ENCODE data around the gene PLPP6. TPM values are rescaled to one million over a fixed set of nuclear protein-coding genes. Genes with fewer than 3 reads are reported as not detected.

The PLPP6 gene
- total RNA-seq, 1 experiment from 2014 or later = 13.4 TPM

DNA sequence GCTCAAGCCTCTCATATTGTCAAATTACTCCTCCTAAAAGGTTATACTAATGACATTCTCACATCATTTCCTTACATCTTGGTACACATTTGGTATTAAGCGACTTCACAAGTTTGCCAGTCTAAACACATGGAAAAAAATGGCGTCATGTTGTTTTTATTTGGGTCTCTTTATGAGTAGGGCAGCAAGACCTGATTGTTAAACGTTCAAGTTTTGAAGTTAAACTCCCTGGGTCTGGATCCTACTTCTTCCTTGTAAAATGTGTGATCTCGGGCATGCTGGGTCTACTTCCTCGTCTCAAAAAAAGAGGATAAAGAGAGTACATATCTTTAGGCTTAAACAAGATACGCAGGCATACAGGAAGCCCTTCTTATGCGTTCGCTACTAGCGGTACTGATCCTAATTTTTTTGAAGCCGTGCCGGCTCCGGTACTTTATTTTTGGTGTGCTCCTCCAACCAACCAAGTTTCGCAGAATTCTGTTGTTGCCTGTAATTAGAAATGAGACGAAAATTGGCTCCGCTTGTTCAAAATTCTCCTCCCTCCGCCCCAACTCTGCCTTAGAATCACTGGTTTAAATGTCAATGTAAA is 16.7 kb downstream of the PLPP6 start:
- TF ChIP-seq SP1 (CRISPR knock-in tag; conservative IDR thresholded peaks at IDR 0.05) = no peak
- no peak for TF ChIP-seq JAZF1 (CRISPR knock-in tag; IDR thresholded peaks at IDR 0.05)
- TF ChIP-seq GTF2I (CRISPR knock-in tag; conservative IDR thresholded peaks at IDR 0.05) = no peak
- TF ChIP-seq, protein P1, sequence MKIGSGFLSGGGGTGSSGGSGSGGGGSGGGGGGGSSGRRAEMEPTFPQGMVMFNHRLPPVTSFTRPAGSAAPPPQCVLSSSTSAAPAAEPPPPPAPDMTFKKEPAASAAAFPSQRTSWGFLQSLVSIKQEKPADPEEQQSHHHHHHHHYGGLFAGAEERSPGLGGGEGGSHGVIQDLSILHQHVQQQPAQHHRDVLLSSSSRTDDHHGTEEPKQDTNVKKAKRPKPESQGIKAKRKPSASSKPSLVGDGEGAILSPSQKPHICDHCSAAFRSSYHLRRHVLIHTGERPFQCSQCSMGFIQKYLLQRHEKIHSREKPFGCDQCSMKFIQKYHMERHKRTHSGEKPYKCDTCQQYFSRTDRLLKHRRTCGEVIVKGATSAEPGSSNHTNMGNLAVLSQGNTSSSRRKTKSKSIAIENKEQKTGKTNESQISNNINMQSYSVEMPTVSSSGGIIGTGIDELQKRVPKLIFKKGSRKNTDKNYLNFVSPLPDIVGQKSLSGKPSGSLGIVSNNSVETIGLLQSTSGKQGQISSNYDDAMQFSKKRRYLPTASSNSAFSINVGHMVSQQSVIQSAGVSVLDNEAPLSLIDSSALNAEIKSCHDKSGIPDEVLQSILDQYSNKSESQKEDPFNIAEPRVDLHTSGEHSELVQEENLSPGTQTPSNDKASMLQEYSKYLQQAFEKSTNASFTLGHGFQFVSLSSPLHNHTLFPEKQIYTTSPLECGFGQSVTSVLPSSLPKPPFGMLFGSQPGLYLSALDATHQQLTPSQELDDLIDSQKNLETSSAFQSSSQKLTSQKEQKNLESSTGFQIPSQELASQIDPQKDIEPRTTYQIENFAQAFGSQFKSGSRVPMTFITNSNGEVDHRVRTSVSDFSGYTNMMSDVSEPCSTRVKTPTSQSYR (CRISPR knock-in tag; IDR thresholded peaks at IDR 0.05) = no peak
- TF ChIP-seq NFYB (CRISPR knock-in tag; conservative IDR thresholded peaks at IDR 0.05; ENCODE audit: low read depth) = no peak
- TF ChIP-seq ELF4 (CRISPR knock-in tag; IDR thresholded peaks at IDR 0.05; ENCODE audit: low read depth) = no peak
- no peak for TF ChIP-seq ETV6 (CRISPR knock-in tag; IDR thresholded peaks at IDR 0.05)
- TF ChIP-seq, protein P2, sequence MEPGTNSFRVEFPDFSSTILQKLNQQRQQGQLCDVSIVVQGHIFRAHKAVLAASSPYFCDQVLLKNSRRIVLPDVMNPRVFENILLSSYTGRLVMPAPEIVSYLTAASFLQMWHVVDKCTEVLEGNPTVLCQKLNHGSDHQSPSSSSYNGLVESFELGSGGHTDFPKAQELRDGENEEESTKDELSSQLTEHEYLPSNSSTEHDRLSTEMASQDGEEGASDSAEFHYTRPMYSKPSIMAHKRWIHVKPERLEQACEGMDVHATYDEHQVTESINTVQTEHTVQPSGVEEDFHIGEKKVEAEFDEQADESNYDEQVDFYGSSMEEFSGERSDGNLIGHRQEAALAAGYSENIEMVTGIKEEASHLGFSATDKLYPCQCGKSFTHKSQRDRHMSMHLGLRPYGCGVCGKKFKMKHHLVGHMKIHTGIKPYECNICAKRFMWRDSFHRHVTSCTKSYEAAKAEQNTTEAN (CRISPR knock-in tag; IDR thresholded peaks at IDR 0.05) = no peak
- TF ChIP-seq, protein P3, sequence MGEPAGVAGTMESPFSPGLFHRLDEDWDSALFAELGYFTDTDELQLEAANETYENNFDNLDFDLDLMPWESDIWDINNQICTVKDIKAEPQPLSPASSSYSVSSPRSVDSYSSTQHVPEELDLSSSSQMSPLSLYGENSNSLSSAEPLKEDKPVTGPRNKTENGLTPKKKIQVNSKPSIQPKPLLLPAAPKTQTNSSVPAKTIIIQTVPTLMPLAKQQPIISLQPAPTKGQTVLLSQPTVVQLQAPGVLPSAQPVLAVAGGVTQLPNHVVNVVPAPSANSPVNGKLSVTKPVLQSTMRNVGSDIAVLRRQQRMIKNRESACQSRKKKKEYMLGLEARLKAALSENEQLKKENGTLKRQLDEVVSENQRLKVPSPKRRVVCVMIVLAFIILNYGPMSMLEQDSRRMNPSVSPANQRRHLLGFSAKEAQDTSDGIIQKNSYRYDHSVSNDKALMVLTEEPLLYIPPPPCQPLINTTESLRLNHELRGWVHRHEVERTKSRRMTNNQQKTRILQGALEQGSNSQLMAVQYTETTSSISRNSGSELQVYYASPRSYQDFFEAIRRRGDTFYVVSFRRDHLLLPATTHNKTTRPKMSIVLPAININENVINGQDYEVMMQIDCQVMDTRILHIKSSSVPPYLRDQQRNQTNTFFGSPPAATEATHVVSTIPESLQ (CRISPR knock-in tag; IDR thresholded peaks at IDR 0.05) = no peak
- TF ChIP-seq, protein P4, sequence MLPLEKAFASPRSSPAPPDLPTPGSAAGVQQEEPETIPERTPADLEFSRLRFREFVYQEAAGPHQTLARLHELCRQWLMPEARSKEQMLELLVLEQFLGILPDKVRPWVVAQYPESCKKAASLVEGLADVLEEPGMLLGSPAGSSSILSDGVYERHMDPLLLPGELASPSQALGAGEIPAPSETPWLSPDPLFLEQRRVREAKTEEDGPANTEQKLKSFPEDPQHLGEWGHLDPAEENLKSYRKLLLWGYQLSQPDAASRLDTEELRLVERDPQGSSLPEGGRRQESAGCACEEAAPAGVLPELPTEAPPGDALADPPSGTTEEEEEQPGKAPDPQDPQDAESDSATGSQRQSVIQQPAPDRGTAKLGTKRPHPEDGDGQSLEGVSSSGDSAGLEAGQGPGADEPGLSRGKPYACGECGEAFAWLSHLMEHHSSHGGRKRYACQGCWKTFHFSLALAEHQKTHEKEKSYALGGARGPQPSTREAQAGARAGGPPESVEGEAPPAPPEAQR (CRISPR knock-in tag; IDR thresholded peaks at IDR 0.05) = no peak
- TF ChIP-seq NFATC4 (CRISPR knock-in tag; IDR thresholded peaks at IDR 0.05) = no peak
- TF ChIP-seq, protein P5, sequence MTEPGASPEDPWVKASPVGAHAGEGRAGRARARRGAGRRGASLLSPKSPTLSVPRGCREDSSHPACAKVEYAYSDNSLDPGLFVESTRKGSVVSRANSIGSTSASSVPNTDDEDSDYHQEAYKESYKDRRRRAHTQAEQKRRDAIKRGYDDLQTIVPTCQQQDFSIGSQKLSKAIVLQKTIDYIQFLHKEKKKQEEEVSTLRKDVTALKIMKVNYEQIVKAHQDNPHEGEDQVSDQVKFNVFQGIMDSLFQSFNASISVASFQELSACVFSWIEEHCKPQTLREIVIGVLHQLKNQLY (CRISPR knock-in tag; IDR thresholded peaks at IDR 0.05) = no peak
- H3K27ac Mint-ChIP-seq = no peak overlapping the region
- H3K9me3 Mint-ChIP-seq = no peaks in the 10 kb centered on the region
- ChIA-PET POLR2A (interaction anchor here (0.6 to 1.4 kb wide), 4 partner anchors 13 to 47 kb away, joined by 4 to 14 read pairs (median 8); partner anchors contain the start of genes PLPP6 and SPATA6L), CTCF (interaction anchor here (1.0 to 1.4 kb wide), 4 partner anchors 16 to 130 kb away, joined by 3 to 8 read pairs (median 5); partner anchors contain the start of genes AK3 and PLPP6)
- no peaks in the 10 kb centered on the region for H3K27me3 Mint-ChIP-seq (ENCODE audit: low read depth)
- DNase-seq (ENCODE audit: low spot score) (no peak), ATAC-seq (no peak)
- H3K36me3 Mint-ChIP-seq = no peaks in the 10 kb centered on the region
- no peak overlapping the region for H3K4me3 Mint-ChIP-seq
- H3K4me1 Mint-ChIP-seq = no peaks in the 10 kb centered on the region

DNA sequence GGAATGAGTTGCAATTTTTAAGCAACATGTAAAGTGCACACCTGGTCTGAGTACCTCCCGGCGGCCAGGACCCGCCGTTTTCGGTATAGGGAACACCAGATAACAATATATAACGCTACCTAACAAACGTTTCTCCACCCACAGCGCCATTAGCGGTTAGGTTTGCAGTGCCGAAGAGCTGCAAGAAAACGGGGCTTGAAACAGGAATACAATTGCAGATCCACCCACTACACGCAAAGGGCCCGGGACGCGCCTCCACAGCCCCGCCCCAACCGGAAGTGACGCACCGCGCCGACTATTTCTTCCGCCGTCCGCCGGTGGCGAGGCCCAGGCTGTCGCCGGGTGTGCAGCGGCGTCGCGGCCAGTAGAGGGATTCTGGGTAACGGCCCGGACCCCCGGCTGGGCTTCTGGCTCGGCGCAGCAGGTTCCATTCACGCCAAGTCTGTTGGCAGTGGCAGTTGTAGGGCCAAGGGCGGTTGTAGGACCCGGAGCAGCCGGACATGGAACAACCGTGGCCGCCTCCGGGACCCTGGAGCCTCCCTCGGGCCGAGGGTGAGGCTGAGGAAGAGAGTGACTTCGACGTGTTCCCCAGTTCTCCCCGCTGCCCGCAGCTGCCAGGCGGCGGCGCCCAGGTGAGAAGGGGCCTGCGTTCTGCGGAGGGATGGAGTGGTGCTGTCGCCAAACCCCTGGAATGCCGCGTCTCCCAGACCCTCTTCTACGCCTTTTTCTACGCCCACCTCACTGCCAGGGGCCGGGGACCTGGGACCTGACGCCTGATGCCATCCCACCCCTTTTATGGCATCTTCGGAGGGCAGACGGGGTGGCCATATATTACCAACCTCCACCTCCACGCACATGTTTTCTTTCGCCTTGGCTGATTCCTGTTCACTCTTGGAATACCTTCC is 17.4 kb downstream of the PLPP6 start, which contains the start of gene CDC37L1:
Gene CDC37L1 (plus strand): TSS at position 302 of the 905 bp plus-strand sequence. CDS start 199 bp downstream, at position 501.
- H3K4me1 Mint-ChIP-seq = no peaks in the 10 kb centered on the region
- DNase-seq (ENCODE audit: low spot score) (peak; percentile 97), ATAC-seq (peak; percentile 94)
- H3K9me3 Mint-ChIP-seq = no peaks in the 10 kb centered on the region
- H3K36me3 Mint-ChIP-seq = no peaks in the 10 kb centered on the region
- no peak within 1 kb of the TSS for H3K27ac Mint-ChIP-seq
- ChIA-PET POLR2A (interaction anchor here (0.6 to 1.4 kb wide), 6 partner anchors 14 to 188 kb away, joined by 4 to 14 read pairs (median 6); partner anchors contain the start of genes AK3, PLPP6 and SPATA6L), CTCF (interaction anchor here (0.7 to 1.4 kb wide), 5 partner anchors 13 to 131 kb away, joined by 3 to 8 read pairs (median 5); partner anchors contain the start of genes AK3, PLPP6 and SPATA6L)
- H3K27me3 Mint-ChIP-seq (ENCODE audit: low read depth) = no peaks in the 10 kb centered on the region
- no peak within 1 kb of the TSS for H3K4me3 Mint-ChIP-seq
- peak; percentile 93 for TF ChIP-seq FOXP1 (CRISPR knock-in tag; IDR thresholded peaks at IDR 0.05; ENCODE audit: borderline replicate concordance)
- TF ChIP-seq, protein P1 (CRISPR knock-in tag; IDR thresholded peaks at IDR 0.05) = peak; percentile 72; the same call in 1 of the 2 replicates
- TF ChIP-seq EMX1 (CRISPR knock-in tag; IDR thresholded peaks at IDR 0.05) = no peak
- TF ChIP-seq SP1 (CRISPR knock-in tag; conservative IDR thresholded peaks at IDR 0.05) = peak; percentile 93
- peak; percentile 73; the same call in 1 of the 2 replicates for TF ChIP-seq ATF1 (CRISPR knock-in tag; IDR thresholded peaks at IDR 0.05)
- 0 out of 2 replicates have a peak, but pooled peaks have one; percentile 37 for TF ChIP-seq TP53 (CRISPR knock-in tag; IDR thresholded peaks at IDR 0.05)
- TF ChIP-seq ZNF232 (CRISPR knock-in tag; IDR thresholded peaks at IDR 0.05) = 0 out of 2 replicates have a peak, but pooled peaks have one; percentile 15
- peak; percentile 81; the same call in 1 of the 2 replicates for TF ChIP-seq ETV6 (CRISPR knock-in tag; IDR thresholded peaks at IDR 0.05)
- TF ChIP-seq, protein P6, sequence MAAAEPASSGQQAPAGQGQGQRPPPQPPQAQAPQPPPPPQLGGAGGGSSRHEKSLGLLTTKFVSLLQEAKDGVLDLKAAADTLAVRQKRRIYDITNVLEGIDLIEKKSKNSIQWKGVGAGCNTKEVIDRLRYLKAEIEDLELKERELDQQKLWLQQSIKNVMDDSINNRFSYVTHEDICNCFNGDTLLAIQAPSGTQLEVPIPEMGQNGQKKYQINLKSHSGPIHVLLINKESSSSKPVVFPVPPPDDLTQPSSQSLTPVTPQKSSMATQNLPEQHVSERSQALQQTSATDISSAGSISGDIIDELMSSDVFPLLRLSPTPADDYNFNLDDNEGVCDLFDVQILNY (CRISPR knock-in tag; IDR thresholded peaks at IDR 0.05) = peak; percentile 44; the same call in 1 of the 2 replicates
- TF ChIP-seq, protein P5 (CRISPR knock-in tag; IDR thresholded peaks at IDR 0.05) = 0 out of 2 replicates have a peak, but pooled peaks have one; percentile 62
